GM20431 (cell line): Measurements from ENCODE around the gene BHLHA9.
"Not testable (repeated sequence)": the region's sequence is repeated elsewhere in the genome, so short reads cannot be mapped to it uniquely, and the experiment has no call there.

Source experiments
- in situ Hi-C: fragments of 300-500 bp; cut with MseI, MboI; formaldehyde crosslinking; loops from one replicate; pipeline ENCODE4 v1.15.0; 2020; ENCODE audit warnings: low sequenced_read_pairs; ENCODE audit not compliant: unreplicated experiment

Gene BHLHA9

DNA sequence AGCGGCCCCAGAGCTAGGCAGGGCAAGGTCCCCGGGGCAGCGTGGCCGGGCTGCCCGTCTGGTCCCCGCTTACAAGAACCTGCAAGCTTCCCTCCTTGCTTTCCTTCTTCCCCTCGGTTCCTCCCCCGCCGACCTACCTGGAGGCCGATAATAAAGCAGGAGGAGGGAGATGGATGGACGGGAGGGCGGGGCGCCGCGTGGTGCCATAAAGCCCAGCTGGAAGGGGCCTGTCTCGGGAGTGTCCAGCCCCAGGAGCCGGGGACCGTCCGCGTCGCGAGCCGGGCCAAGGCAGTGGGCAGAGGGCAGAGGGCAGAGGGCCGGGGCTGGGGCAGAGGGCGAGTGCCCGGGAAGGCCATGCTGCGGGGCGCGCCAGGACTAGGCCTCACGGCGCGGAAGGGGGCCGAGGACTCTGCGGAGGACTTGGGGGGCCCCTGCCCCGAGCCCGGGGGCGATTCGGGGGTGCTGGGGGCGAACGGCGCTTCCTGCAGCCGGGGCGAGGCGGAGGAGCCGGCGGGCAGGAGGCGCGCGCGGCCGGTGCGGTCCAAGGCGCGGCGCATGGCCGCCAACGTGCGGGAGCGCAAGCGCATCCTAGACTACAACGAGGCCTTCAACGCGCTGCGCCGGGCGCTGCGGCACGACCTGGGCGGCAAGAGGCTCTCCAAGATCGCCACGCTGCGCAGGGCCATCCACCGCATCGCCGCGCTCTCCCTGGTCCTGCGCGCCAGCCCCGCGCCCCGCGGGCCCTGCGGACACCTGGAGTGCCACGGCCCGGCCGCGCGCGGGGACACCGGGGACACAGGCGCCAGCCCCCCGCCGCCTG is at the start of gene BHLHA9:
TSS of gene BHLHA9 (plus strand) at position 235 of the 820 bp plus-strand sequence. CDS start at position 355, 120 bp downstream.
- in situ Hi-C loops: loop anchor here (25.0 kb wide), 1 partner anchor 242 kb away; the partner anchor contains the start of gene INPP5K

DNA sequence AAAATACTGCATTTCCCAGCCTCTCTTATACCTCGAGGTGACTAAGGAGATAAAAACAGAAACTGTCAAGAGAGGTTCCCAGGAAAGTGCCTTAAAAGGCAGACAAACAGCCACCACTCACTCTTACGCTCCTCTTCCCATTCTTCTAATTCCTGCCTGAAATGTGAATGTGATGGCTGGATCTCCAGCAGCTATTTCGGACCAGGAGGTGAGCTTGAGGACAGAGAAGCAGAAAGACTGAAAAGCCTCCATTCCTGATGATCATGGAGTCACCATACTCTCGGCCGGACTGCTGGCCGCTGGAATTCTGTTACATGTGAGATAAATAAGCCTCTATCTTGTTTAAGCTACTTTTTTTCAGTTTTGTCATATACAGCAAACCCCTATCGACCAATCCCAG is 49.0 kb upstream of the BHLHA9 start:
- in situ Hi-C loops: no loop called here

DNA sequence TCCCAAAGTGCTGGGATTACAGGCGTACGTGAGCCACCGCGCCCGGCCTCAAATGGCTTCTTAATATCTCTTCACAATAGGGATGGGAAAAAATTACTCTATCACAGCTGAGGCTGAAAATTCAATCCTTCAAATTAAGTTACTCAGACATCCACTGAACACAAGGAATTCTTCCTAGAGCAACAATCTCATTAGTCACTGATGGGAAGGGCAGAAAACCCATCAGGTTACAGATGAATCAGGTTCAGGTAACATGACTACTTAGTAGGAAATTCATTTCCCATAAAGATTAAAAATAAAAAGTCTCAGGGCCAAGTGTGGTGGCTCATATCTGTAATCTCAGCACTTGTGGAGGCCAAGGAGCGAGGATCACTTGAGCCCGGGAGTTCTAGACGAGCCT is 47.9 kb upstream of the BHLHA9 start:
- in situ Hi-C loops: no loop called here

DNA sequence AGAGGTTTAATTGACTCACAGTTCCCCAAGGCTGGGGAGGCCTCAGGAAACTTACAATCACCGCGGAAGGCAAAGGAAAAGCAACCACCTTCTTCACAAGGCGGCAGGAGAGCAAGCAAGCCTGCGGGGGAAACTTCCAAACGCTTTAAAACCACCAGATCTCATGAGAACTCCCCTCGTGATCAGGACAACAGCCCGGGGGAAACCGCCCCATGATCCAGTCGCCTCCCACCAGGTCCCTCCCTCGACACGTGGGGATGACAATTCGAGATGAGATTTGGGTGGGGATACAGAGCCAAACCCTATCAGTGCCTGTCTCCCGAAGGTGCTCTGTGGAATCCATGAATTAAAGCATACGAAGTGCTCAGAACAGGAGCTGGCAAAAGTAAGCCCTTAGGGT is 46.6 kb upstream of the BHLHA9 start:
- in situ Hi-C loops: no loop called here

DNA sequence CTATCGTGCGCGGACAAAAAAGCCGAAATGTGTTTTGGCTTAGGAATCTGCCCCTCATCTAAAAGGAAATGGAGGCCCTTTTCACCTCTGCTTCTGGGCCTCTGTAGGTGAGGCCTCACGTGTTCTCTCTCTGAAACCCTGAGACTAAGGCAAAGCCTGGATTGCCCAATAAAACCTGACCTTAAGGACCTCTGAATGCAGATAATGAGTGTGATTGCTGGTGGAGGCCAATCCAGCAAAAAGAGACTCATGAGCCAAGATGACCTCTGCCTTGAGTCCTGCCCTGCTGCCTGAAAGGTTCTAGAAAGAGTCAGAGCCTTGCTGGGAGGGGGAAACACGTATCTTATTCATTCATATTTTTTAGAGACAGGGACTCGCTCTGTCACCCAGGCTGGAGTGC is 45.9 kb upstream of the BHLHA9 start:
- in situ Hi-C loops: no loop called here

DNA sequence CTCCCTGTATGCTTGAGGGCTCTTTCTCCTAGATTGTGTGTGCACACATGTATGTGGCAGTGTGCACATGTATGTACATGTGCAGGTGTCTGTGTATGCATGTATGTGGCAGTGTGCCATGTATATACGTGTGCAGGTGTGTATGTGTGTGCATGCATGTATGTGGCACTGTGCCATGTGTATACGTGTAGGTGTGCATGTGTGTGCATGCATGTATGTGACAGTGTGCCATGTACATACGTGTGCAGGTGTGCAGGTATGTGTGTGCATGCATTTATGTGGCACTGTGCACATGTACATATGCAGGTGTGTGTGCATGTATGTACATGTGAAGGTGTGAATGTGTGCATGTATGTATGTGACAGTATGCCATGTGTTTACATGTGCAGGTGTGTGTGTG is 43.9 kb upstream of the BHLHA9 start:
- in situ Hi-C loops: no loop called here

DNA sequence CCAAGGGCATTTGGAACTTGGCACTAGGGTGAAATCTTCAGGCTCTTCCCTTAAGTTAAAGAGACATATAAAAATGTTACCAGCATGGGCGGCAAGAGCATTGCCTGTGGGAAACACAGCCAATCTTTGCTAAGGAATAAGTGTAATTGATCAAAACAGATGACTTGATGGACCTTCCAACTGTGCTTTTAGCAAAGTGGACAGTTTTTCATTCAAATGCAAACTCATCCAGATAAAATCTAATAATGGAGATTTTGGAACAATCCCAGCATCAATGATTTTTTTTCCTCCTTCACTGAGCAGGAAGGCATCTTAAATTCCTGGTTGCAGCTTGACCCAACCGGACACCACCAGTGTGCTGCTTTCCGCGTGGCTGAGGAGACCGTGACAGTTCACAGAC is 42.9 kb upstream of the BHLHA9 start:
- in situ Hi-C loops: no loop called here

DNA sequence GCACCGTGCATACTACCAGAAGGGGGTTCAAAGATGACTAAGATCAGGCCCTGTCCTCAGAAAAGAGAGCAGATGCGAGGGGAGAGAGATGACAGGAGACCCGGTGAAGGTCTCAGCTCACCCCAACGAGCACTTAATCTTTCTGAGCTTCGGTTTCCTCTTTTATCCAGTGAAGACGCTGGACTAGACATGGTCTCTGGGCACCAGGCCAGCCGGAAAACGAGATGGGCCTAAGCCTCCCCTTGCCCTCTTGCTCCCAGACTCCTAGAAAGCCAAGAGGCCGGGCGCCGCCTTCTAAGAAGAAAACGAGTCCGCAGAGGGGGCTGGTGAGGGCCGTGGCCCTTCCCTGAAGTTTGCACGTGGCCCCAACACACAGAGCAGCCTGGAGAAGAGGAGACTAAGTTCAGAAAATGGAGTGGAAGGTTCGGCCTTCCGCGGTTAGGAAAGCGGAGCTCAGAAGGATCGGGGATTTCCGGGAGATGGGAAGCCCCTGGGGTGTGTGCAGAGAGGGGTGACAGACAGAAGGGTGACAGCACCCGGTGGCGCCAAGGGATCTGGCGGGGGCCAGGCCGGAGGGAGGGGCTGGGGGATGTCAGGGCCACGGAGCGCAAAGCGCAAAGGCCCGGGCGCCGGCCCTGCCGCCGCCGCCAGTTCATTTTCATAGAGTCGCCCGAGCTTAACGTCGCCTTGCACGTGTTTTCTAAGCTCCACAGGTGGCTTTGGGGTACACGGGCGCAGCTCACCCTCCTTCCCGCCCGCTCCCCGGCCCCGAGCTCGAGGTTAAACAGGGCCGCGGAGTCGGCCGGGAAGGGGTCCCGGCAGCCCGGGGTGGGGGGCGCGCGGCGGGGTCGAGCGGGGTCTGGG is 42.1 kb upstream of the BHLHA9 start:
- in situ Hi-C loops: no loop called here

DNA sequence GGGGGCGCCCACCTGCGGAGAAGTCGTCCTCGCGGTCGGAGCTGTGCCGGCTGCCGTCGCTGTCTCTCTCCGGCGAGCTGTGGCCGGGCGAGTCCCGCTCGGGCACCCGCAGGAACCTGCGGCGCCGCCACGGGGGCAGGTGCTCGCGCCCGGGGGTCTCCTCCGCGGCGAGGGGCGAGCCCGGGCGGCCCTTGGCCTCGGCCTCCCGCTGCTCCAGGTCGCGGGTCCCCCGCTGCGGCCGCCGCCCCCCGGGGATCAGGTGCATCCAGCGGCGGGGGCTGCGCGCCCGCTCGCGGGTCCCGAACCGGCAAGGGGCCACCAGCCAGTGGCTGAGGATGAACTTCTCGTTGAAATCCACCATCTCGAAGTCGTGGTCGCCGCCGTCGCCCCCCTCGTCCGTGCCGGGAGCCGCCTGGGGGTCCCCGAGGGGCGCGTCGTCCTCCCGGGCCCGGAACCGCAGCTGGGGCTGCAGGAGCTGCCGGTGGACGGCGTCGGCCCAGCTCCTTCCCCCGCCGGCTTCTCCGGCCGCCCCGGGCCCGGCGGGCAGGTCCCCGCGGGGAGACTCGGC is 41.4 kb upstream of the BHLHA9 start:
- in situ Hi-C loops: no loop called here

DNA sequence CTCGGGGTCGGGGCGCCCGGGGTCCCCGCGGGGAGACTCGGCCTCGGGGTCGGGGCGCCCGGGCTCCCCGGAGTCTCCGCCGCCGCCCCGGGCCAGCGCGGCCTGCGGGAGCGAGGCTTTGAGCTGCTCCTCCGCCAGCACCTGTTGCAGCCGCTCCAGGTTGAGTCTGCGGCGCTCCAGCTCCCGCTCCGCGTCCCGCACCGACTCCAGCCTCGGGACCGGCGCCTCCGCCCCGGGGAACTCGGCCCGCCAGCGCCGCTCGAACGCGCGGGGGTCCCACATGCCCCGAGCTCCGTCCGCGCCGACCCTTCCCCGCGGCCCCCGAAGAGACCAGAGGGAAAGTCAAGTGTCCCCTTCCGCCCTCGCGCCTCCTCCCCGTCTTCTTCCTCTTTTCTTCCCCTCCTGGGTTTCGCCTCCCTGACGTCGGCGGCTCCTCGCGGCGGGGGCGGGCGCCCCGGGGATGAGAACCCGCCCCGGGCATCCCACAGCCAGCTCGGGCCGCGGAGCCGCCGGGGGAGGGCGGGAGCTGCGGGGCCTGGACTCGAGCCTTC is 40.8 kb upstream of the BHLHA9 start:
- in situ Hi-C loops: no loop called here

DNA sequence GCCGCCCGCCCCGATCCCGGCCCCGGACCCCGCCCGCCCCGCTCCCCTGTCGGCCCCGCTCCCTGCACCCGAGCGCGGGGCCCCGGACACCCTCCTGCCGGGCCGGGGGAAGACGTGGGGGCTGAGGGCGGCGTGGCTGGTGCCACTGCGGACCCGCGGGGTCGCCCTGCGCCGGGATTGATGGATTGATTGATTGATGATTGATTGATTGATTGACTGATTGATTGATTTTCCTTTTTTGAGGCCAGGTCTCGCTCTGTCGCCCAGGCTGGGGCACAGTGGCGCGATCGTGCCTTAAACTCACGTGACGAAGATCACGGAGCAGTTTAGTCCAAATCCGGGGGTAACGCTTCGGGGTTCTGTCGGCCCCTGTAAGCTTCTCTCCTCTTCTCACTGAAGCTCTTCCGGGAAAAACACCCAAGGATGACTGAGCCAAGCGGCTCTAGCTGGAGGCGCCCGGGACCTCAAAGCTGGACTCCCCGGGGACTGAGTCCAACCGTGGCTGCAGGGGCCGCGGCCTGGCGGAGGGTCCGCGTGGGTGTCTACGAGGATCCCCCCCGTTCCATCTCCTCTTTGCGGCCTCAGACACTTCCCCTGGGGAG is 40.2 kb upstream of the BHLHA9 start:
- in situ Hi-C loops: no loop called here

DNA sequence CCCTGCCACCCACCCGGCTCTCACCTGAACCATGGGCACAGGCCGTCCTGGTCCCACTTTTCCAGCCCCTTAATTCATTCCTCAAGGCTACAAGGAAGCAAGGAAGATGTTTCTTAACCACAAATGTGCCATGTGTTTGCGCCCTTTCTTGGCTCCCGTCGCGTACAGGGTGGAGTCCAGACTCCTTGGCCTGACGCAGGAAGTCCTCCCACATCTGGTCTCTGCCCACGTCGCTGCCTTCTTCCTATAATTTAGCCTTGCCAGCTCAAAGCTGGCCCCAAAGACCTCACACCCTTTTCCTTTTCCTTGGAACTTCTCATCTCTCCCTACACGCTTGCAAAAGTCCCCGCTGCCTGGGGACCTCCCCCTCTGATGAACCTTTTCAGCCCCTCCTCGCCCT is 38.8 kb upstream of the BHLHA9 start:
- in situ Hi-C loops: no loop called here

DNA sequence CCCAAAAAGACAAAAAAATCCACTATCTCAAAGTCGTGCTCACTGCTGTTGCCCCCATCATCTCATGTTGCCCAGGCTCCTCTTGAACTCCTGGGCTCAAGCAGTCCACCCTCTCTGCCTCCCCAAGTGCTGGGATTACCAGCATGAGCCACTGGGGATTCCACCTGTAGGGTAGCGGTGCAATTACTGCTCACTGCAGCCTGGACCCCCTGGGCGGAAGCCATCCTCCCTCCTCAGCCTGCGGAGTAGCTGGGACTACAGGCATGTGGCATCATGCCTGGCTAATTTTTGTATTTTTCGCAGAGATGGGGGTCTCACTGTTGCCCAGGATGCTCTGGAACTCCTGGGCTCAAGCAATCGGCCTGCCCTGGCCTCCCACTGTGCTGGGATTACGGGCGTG is 37.9 kb upstream of the BHLHA9 start:
- in situ Hi-C loops: no loop called here

DNA sequence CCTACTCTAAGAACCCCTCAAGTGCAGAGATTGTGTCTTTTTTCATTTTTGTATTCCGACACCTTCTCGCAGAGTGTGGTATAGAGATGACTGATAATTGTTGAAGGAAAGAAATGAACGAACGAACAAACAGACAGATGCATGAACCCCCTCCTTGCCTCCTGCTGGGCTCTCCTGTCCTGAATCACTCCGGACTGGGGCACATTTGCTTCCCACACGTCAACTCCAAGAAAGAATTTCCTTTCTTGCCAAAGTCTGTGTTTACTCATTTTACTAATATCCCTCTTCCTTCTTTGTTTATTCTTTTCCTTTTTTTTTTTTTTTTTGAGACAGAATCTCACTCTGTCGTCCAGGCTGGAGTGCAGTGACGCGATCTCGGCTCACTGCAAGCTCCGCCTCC is 37.5 kb upstream of the BHLHA9 start:
- in situ Hi-C loops: no loop called here

DNA sequence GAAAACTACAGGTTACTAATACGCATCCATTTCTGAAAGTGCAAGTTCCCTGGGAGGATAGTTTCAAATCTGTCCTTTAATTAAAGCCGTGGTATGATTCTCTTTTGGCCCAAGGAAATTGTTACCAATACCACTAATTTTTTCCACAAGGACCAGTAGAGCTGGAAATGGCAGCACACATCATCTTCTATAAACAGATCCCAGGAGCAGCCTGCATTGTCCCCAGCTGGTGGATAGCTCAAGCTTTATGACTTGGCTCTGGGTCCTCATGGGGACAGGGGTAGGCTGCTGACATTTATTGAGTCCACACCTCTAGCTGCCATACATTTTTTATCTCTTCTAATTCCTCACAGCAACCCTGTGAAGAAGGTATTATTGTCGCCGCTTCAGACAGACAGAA is 35.8 kb upstream of the BHLHA9 start:
- in situ Hi-C loops: no loop called here

DNA sequence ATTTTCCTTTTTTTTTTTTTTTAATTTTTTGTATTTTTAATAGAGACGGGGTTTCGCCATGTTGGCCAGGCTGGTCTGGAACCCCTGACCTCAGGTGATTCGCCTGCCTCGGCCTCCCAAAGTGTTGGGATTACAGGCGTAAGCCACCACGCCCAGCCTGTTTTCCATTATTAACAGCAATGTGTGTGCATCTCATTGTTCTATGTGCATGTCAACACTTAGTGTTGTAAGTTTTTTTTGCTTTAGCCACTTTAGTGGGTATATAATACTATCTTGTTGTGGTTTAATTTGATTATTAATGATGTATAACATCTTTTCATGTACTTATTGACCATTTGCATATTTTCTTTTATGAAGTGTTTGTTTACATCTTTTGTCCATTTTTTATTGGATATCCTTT is 32.8 kb upstream of the BHLHA9 start:
- in situ Hi-C loops: no loop called here

DNA sequence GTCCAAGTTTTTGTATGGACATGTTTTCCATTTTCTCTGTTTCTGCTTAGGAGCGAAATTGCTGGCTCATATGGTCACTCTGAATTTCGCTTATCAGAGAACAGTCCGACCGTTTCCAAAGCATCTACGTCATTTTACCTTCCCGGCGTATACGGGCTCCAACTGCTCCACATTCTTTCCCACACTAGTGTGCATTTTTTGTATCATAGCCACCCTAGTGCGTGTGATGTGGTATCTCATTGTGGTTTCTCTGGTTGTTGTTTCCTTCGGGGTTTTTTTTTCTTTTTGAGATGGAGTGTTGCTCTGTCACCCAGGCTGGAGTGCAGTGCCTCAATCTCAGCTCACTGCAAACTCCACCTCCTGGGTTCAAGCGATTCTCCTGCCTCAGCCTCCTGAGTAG is 31.0 kb upstream of the BHLHA9 start:
- in situ Hi-C loops: no loop called here

DNA sequence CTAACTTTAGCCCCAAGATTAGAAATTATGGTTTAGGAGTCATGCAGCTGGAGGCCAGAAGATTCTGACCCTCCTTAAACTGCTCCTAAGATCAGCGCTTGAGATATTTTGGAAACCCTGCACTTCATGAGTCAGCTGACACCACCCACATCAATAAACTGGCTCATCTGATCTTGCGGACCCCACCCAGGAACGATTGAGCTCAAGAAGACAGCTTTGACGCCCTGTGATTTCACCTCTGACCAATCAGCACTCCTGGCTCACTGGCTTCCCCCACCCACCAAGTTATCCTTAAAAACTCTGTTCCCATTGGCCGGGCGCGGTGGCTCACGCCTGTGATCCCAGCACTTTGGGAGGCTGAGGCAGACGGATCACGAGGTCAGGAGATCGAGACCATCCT is 29.8 kb upstream of the BHLHA9 start:
- in situ Hi-C loops: not testable (repeated sequence)

DNA sequence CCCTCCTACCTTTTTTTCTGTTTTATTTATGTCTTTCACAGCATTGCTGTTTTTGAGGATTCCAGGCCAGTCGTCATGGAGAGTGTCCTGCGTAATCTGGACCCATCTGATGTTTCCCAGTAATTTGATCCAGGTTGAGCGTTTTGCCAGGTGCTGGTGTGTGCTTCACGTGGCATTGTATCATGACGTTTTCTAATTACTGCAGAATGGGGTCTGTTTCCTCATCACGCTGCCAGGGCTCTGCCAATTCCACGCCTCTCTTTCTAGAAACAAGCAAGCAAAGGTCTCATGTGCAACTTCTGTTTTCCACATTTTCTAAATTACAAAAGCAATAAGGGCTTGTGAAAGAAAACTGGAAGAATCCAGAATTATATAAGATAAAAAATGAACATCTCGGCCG is 28.3 kb upstream of the BHLHA9 start:
- in situ Hi-C loops: no loop called here

DNA sequence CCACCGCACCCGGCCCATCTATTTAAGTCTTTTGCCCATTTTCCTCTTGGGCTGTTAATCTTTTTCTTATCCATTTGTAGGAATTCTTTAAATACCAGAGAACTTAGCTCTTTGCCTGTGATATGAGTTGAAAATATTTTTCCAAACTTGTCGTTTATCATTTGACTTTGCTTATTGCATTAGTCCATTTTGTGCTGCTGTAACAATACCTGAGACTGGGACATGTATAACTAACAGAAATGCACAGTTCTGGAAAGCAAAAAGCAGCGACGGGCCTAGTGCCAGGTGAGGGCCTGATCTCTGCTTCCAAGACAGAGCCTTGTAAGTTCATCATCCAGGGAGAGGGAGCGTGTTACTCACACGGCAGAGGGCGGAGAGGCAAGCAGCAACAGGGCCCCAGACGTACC is 25.6 kb upstream of the BHLHA9 start:
- in situ Hi-C loops: no loop called here
